H9 (cell line): ENCODE data around the gene BRI3BP. TPM values are rescaled to one million over a fixed set of nuclear protein-coding genes. Genes with fewer than 3 reads are reported as not detected.
A peak's percentile ranks its signal among the peaks of the same experiment; 100 is the strongest.

Experiments
- DNase-seq: peaks from one replicate; pipeline ENCODE4 v3.0.0-alpha.2; 2017
- H2AFZ ChIP-seq: one replicate; pipeline ENCODE4 v1.6.1; 2013; ENCODE audit warnings: mild to moderate bottlenecking, low read length, control low read depth, moderate library complexity
- H2AK5ac ChIP-seq: 2 replicates; pipeline ENCODE4 v1.6.1; 2013; ENCODE audit warnings: low read length, control low read depth, mixed read lengths; ENCODE audit not compliant: insufficient read length
- H2BK120ac ChIP-seq: one replicate; pipeline ENCODE4 v1.6.1; 2013; ENCODE audit warnings: low read depth, mild to moderate bottlenecking, low read length, control low read depth, inconsistent platforms; ENCODE audit not compliant: poor library complexity, severe bottlenecking
- H2BK12ac ChIP-seq: 2 replicates; pipeline ENCODE4 v1.6.1; 2013; ENCODE audit warnings: low read length, control low read depth, mixed read lengths, low read depth; ENCODE audit not compliant: insufficient read length
- H2BK15ac ChIP-seq: 2 replicates; pipeline ENCODE4 v1.6.1; 2013; ENCODE audit warnings: low read depth, low read length, control low read depth
- H2BK20ac ChIP-seq: one replicate; pipeline ENCODE4 v1.6.1; 2013; ENCODE audit warnings: low read depth, mild to moderate bottlenecking, low read length, control low read depth, inconsistent platforms; ENCODE audit not compliant: poor library complexity, severe bottlenecking
- H2BK5ac ChIP-seq: 2 replicates; pipeline ENCODE4 v1.6.1; 2013; ENCODE audit warnings: low read length, control low read depth, mixed read lengths; ENCODE audit not compliant: insufficient read length
- H3K14ac ChIP-seq: 2 replicates; pipeline ENCODE4 v1.6.1; 2013; ENCODE audit warnings: low read length, control low read depth; ENCODE audit not compliant: insufficient read depth
- H3K18ac ChIP-seq: 2 replicates; pipeline ENCODE4 v1.6.1; 2013; ENCODE audit warnings: low read depth, mild to moderate bottlenecking, mixed read lengths, low read length, control low read depth; ENCODE audit not compliant: insufficient read length
- H3K23ac ChIP-seq: 2 replicates; pipeline ENCODE4 v1.6.1; 2013; ENCODE audit warnings: low read length, control low read depth, mixed read lengths, low read depth; ENCODE audit not compliant: insufficient read length
- H3K23me2 ChIP-seq: 2 replicates; pipeline ENCODE4 v1.6.1; 2013; ENCODE audit warnings: low read depth, mild to moderate bottlenecking, mixed read lengths, low read length, control low read depth; ENCODE audit not compliant: insufficient read length, poor library complexity, severe bottlenecking
- H3K27ac ChIP-seq: 2 replicates; pipeline ENCODE4 v1.5.1; 2013; ENCODE audit warnings: low read length, control low read depth, mixed read lengths, low read depth; ENCODE audit not compliant: insufficient read length
- H3K27me3 ChIP-seq: 2 replicates; pipeline ENCODE4 v1.6.1; 2013; ENCODE audit warnings: low read length, control low read depth, inconsistent platforms; ENCODE audit not compliant: insufficient read depth
- H3K4ac ChIP-seq: 2 replicates; pipeline ENCODE4 v1.6.1; 2013; ENCODE audit warnings: low read depth, mild to moderate bottlenecking, control low read depth, inconsistent platforms, low read length, moderate library complexity
- H3K4me1 ChIP-seq: 2 replicates; pipeline ENCODE4 v1.6.1; 2013; ENCODE audit warnings: low read length, control low read depth, inconsistent platforms; ENCODE audit not compliant: insufficient read depth
- H3K4me2 ChIP-seq: 2 replicates; pipeline ENCODE4 v1.6.1; 2013; ENCODE audit warnings: low read length, control low read depth, mixed read lengths; ENCODE audit not compliant: insufficient read length, insufficient read depth
- H3K56ac ChIP-seq: 2 replicates; pipeline ENCODE4 v1.6.1; 2013; ENCODE audit warnings: low read depth, mild to moderate bottlenecking, mixed read lengths, low read length, control low read depth; ENCODE audit not compliant: insufficient read length
- H3K79me1 ChIP-seq: 2 replicates; pipeline ENCODE4 v1.6.1; 2013; ENCODE audit warnings: low read depth, mild to moderate bottlenecking, moderate library complexity, low read length, control low read depth, inconsistent platforms; ENCODE audit not compliant: insufficient read depth, poor library complexity, severe bottlenecking
- H3K79me2 ChIP-seq: 2 replicates; pipeline ENCODE4 v1.6.1; 2013; ENCODE audit warnings: low read length, control low read depth, inconsistent platforms; ENCODE audit not compliant: insufficient read depth
- H3K9ac ChIP-seq: 2 replicates; pipeline ENCODE4 v1.6.1; 2013; ENCODE audit warnings: low read length, control low read depth, mixed read lengths; ENCODE audit not compliant: insufficient read length; ENCODE audit errors: extremely low read depth
- H3K9me3 ChIP-seq: one replicate; pipeline ENCODE4 v1.6.1; 2013; ENCODE audit warnings: low read depth, low read length, inconsistent platforms; ENCODE audit not compliant: control insufficient read depth
- H3T11ph ChIP-seq: one replicate; pipeline ENCODE4 v1.6.1; 2013; ENCODE audit warnings: mild to moderate bottlenecking, low read length, control low read depth, inconsistent platforms
- H4K20me1 ChIP-seq: one replicate; pipeline ENCODE4 v1.6.1; 2013; ENCODE audit not compliant: control insufficient read depth, insufficient read length, insufficient read depth
- H4K5ac ChIP-seq: 2 replicates; pipeline ENCODE4 v1.6.1; 2013; ENCODE audit warnings: low read depth, mild to moderate bottlenecking, mixed read lengths, low read length, control low read depth; ENCODE audit not compliant: insufficient read length
- H4K8ac ChIP-seq: replicated peaks from 2 replicates; pipeline ENCODE4 v1.6.1; 2013; ENCODE audit warnings: low read length, control low read depth, mixed read lengths, low read depth; ENCODE audit not compliant: insufficient read length
- H4K91ac ChIP-seq: 2 replicates; pipeline ENCODE4 v1.6.1; 2013; ENCODE audit warnings: low read depth, mild to moderate bottlenecking, moderate library complexity, mixed read lengths, low read length, control low read depth; ENCODE audit not compliant: insufficient read length
- H3K27ac Mint-ChIP-seq, 3 experiments: 2 replicates in 2 of 3; 3 replicates in 1 of 3; pipeline ENCODE4 v1.8.0; 2020 to 2021; ENCODE audit warnings: mixed read lengths in 3 of 3, mild to moderate bottlenecking in 1 of 3, moderate library complexity in 1 of 3
- H3K27me3 Mint-ChIP-seq: 2 replicates; pipeline ENCODE4 v1.8.0; 2021; ENCODE audit warnings: low read depth, mild to moderate bottlenecking, moderate library complexity, mixed read lengths
- H3K36me3 Mint-ChIP-seq, 3 experiments: 2 replicates in 2 of 3; 3 replicates in 1 of 3; pipeline ENCODE4 v1.8.0; 2020 to 2021; ENCODE audit warnings: low read depth in 3 of 3, mixed read lengths in 3 of 3; ENCODE audit not compliant: insufficient read depth in 1 of 3
- H3K4me1 Mint-ChIP-seq, 2 experiments: 2 replicates each; pipeline ENCODE4 v1.8.0; 2020; ENCODE audit warnings: mixed read lengths in 2 of 2
- H3K4me3 Mint-ChIP-seq, 2 experiments: 2 replicates in 1 of 2; 3 replicates in 1 of 2; pipeline ENCODE4 v1.8.0; 2020 to 2021; ENCODE audit warnings: mild to moderate bottlenecking in 2 of 2, mixed read lengths in 2 of 2, moderate library complexity in 1 of 2
- H3K9me3 Mint-ChIP-seq, 2 experiments: 2 replicates in 1 of 2; 3 replicates in 1 of 2; pipeline ENCODE4 v1.8.0; 2020; ENCODE audit warnings: mild to moderate bottlenecking in 2 of 2, mixed read lengths in 2 of 2, moderate library complexity in 1 of 2
- WGBS: extraction: QIAGEN DNeasy Blood & Tissue Kit; methylation state at CpG from one replicate; pipeline ENCODE4 v1.1.7; 2013; ENCODE audit warnings: missing lambda C conversion rate, low lambda C conversion rate, mixed read lengths; ENCODE audit not compliant: insufficient read length; ENCODE audit errors: extremely low coverage; 5-methylcytosine and 5-hydroxymethylcytosine counted together
- total RNA-seq: library from RNA; stranded (reverse); gene quantifications from 2 replicates; pipeline ENCODE4 v1.2.1, GENCODE V29; 2021
- TF ChIP-seq, protein P1 (sequence below): fragments of 200-600 bp; sonication (generic); conservative IDR thresholded peaks from 3 replicates; pipeline ENCODE4 v1.8.0; 2021; ENCODE audit warnings: antibody characterized with exemption, mild to moderate bottlenecking

BRI3BP gene
- total RNA-seq, 1 experiment from 2014 or later, result 10.5 TPM

DNA sequence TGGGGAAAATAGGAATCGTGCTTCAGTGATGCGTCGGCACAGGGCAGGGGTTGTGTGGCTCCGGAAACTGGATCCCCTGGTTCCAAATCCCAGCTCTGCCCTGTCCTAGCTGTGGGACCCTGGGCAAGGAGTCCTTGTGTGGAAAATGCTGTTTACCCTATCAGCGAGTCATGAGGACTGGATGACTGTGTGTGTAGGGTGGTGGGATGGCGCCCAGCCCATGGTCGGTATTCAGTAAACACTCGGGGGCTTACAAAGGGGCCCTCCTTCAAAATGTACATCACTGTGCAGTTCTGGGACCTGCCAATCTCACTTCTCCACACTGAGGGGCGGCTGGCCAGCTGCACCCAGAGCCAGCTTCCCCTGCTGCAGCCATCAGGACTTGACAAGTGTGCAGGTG, 24.4 kb downstream of the BRI3BP start:
- Mint-ChIP-seq H3K27me3 (no peaks in the 10 kb centered on the region), H3K9me3 (no peaks in the 10 kb centered on the region), H3K4me1 (no peaks in the 10 kb centered on the region), H3K4me3 (no peak overlapping the region), H3K36me3 (peaks cover 31 to 57% (median 37%) of the 10 kb centered on the region in 3 experiments), H3K27ac (peak overlapping the region in 1 of 3 experiments; percentile 90; a peak in 1 of 7 replicates)
- Histone ChIP-seq H4K5ac (no peak overlapping the region), H3K4ac (no peak overlapping the region), H3K27ac (no peak overlapping the region), H2BK12ac (no peak overlapping the region), H4K20me1 (no peaks in the 10 kb centered on the region), H2BK5ac (no peak overlapping the region), H3K56ac (no peak overlapping the region), H3K4me1 (no peaks in the 10 kb centered on the region), H3T11ph (no peak overlapping the region), H2BK120ac (no peak overlapping the region), H3K27me3 (no peaks in the 10 kb centered on the region), H2AK5ac (no peak overlapping the region), H3K79me1 (no peaks in the 10 kb centered on the region), H3K9ac (no peak overlapping the region), H3K79me2 (no peaks in the 10 kb centered on the region), H3K23me2 (no peaks in the 10 kb centered on the region), H4K8ac (no peak overlapping the region), H2BK20ac (no peak overlapping the region), H2BK15ac (no peak overlapping the region), H4K91ac (no peak overlapping the region), H3K14ac (no peak overlapping the region), H3K18ac (no peak overlapping the region), H2AFZ (no peak overlapping the region), H3K23ac (no peak overlapping the region), H3K4me2 (no peak overlapping the region), H3K9me3 (no peaks in the 10 kb centered on the region)
- no CpG with 5 or more reads among the region's 9 CpGs for WGBS
- DNase-seq, result no peak
- TF ChIP-seq, protein P1, sequence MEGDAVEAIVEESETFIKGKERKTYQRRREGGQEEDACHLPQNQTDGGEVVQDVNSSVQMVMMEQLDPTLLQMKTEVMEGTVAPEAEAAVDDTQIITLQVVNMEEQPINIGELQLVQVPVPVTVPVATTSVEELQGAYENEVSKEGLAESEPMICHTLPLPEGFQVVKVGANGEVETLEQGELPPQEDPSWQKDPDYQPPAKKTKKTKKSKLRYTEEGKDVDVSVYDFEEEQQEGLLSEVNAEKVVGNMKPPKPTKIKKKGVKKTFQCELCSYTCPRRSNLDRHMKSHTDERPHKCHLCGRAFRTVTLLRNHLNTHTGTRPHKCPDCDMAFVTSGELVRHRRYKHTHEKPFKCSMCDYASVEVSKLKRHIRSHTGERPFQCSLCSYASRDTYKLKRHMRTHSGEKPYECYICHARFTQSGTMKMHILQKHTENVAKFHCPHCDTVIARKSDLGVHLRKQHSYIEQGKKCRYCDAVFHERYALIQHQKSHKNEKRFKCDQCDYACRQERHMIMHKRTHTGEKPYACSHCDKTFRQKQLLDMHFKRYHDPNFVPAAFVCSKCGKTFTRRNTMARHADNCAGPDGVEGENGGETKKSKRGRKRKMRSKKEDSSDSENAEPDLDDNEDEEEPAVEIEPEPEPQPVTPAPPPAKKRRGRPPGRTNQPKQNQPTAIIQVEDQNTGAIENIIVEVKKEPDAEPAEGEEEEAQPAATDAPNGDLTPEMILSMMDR, result no peak
